Duodenal mucosa (tissue), 2 donors: Measurements from ENCODE around the gene EIF5A2.
"Not testable (repeated sequence)": the region's sequence is repeated elsewhere in the genome, so short reads cannot be mapped to it uniquely, and the experiment has no call there.

Experiments
- H3K27ac ChIP-seq: one replicate; pipeline ENCODE4 v1.7.0; 2013; ENCODE audit warnings: low read depth, low read length
- H3K27me3 ChIP-seq, 2 donors: one replicate each; pipeline ENCODE4 v1.7.0; 2013; ENCODE audit warnings: low read length in 2 of 2, control low read depth in 1 of 2; ENCODE audit not compliant: insufficient read depth in 2 of 2, control insufficient read depth in 1 of 2
- H3K36me3 ChIP-seq, 2 donors: one replicate each; pipeline ENCODE4 v1.7.0; 2013; ENCODE audit warnings: low read length in 2 of 2, control low read depth in 1 of 2; ENCODE audit not compliant: insufficient read depth in 2 of 2, control insufficient read depth in 1 of 2
- H3K4me1 ChIP-seq, 2 donors: one replicate each; pipeline ENCODE4 v1.7.0; 2013; ENCODE audit warnings: low read length in 2 of 2, control low read depth in 1 of 2; ENCODE audit not compliant: insufficient read depth in 2 of 2, control insufficient read depth in 1 of 2
- H3K4me3 ChIP-seq, 2 donors: one replicate each; pipeline ENCODE4 v1.7.0; 2013; ENCODE audit warnings: low read length in 2 of 2, low read depth in 1 of 2
- H3K9ac ChIP-seq, 2 donors: one replicate each; pipeline ENCODE4 v1.7.0; 2013; ENCODE audit warnings: low read length in 2 of 2, low read depth in 1 of 2
- H3K9me3 ChIP-seq, 2 donors: one replicate each; pipeline ENCODE4 v1.7.0; 2013; ENCODE audit warnings: low read length in 2 of 2, control low read depth in 1 of 2; ENCODE audit not compliant: control insufficient read depth in 1 of 2

EIF5A2 gene

GRCh38 chr3:170897978-170898377 is 10.5 kb downstream of the EIF5A2 start:
- Histone ChIP-seq H3K4me3 (no peak overlapping the region), H3K27me3 (no peaks in the 10 kb centered on the region), H3K9me3 (no peaks in the 10 kb centered on the region), H3K4me1 (peaks cover 0 to 4% of the 10 kb centered on the region in 2 donors), H3K9ac (no peak overlapping the region), H3K27ac (no peak overlapping the region), H3K36me3 (no peaks in the 10 kb centered on the region)

DNA sequence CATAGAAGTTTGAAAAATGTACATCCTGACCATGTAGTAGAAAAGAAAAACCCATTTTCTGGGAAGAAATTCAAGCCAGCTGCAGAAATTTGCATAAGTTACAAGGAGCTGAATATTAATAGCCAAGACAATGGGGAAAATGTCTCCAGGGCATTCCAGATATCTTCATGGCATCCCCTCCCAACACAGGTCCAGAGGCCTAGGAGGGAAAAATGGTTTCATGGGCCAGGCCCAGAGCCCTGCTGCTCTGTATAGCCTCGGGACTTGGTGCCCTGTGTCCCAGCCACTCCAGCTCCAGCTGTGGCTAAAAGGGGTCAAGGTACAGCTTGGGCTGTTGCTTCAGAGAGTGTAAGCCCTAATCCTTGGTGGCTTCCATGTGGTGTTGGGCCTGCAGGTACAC is 11.2 kb downstream of the EIF5A2 start:
- not testable (repeated sequence) for H3K36me3 ChIP-seq, H3K9ac ChIP-seq, H3K4me3 ChIP-seq, H3K4me1 ChIP-seq, H3K9me3 ChIP-seq, H3K27me3 ChIP-seq, H3K27ac ChIP-seq

GRCh38 chr3:170896781-170897180 is 11.7 kb downstream of the EIF5A2 start:
- Histone ChIP-seq H3K9ac (no peak overlapping the region), H3K4me1 (peaks cover 0 to 4% of the 10 kb centered on the region in 2 donors)

GRCh38 chr3:170896333-170896732 is 12.1 kb downstream of the EIF5A2 start:
- H3K4me1 ChIP-seq, H3K36me3 ChIP-seq, H3K9me3 ChIP-seq, H3K4me3 ChIP-seq, H3K9ac ChIP-seq, H3K27ac ChIP-seq, H3K27me3 ChIP-seq: not testable (repeated sequence)

More at GRCh38 chr3:170896781-170897180, 11.7 kb downstream of the EIF5A2 start:
- H3K36me3 ChIP-seq, result no peaks in the 10 kb centered on the region
- no peak overlapping the region for H3K4me3 ChIP-seq
- H3K27ac ChIP-seq, result no peak overlapping the region
- no peaks in the 10 kb centered on the region for H3K9me3 ChIP-seq
- no peaks in the 10 kb centered on the region for H3K27me3 ChIP-seq

DNA sequence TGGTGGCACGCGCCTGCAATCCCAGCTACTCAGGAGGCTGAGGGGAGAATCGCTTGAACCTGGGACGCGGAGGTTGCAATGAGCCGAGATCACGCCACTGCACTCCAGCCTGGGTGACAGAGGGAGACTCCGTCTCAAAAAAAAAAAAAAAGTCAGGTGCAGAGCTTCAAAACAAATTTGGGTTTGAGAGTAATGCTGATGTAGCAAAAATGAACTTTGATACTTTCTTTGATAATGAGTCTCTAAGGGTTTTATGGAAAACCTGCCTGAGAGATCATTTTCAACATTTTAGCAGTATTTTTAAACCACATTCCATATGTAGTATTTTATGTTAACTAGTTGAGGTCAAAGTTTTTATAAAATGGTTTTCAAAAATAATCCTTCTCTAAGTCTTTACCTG is 14.5 kb downstream of the EIF5A2 start:
- H3K4me3 ChIP-seq, result no peak overlapping the region
- H3K9ac ChIP-seq, result no peak overlapping the region
- no peaks in the 10 kb centered on the region for H3K36me3 ChIP-seq
- no peaks in the 10 kb centered on the region for H3K9me3 ChIP-seq
- H3K4me1 ChIP-seq, result peaks cover 0 to 4% of the 10 kb centered on the region in 2 donors
- no peaks in the 10 kb centered on the region for H3K27me3 ChIP-seq
- no peak overlapping the region for H3K27ac ChIP-seq

GRCh38 chr3:170889630-170890029 is 18.8 kb downstream of the EIF5A2 start:
- Histone ChIP-seq H3K36me3 (no peaks in the 10 kb centered on the region), H3K9me3 (no peaks in the 10 kb centered on the region), H3K27me3 (no peaks in the 10 kb centered on the region), H3K27ac (no peak overlapping the region), H3K4me3 (no peak overlapping the region), H3K9ac (no peak overlapping the region), H3K4me1 (no peaks in the 10 kb centered on the region)

DNA sequence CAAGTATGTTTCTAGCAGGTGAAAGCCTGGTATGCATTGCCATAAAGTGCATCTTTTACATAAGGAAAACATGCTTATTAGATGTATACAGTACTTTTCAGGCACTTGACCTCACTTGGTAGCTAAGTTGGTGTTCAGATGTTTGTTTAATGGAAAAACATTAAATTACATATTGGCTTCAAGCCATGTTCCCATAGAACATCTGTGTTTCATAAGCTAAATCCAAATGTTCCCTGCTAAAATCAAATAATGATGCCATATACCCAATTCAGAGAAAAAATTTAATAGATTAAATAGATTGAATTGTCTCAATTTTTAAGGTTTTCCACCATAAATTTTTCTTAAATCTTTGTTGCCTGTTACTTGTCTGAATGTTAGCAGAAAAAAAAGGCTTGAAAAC is 19.3 kb downstream of the EIF5A2 start:
- H3K4me3 ChIP-seq, result no peak overlapping the region
- H3K36me3 ChIP-seq, result no peaks in the 10 kb centered on the region
- no peaks in the 10 kb centered on the region for H3K9me3 ChIP-seq
- no peaks in the 10 kb centered on the region for H3K4me1 ChIP-seq
- H3K27ac ChIP-seq, result no peak overlapping the region
- no peak overlapping the region for H3K9ac ChIP-seq
- no peaks in the 10 kb centered on the region for H3K27me3 ChIP-seq

GRCh38 chr3:170884109-170884930 is 24.1 kb downstream of the EIF5A2 start:
- not testable (repeated sequence) for H3K27me3 ChIP-seq, H3K36me3 ChIP-seq

DNA sequence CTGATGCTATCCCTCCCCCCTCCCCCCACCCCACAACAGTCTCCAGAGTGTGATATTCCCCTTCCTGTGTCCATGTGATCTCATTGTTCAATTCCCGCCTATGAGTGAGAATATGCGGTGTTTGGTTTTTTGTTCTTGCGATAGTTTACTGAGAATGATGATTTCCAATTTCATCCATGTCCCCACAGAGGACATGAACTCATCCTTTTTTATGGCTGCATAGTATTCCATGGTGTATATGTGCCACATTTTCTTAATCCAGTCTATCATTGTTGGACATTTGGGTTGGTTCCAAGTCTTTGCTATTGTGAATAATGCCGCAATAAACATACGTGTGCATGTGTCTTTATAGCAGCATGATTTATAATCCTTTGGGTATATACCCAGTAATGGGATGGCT is 29.7 kb downstream of the EIF5A2 start:
- not testable (repeated sequence) for H3K4me3 ChIP-seq

More at GRCh38 chr3:170884109-170884930, 24.1 kb downstream of the EIF5A2 start:
- not testable (repeated sequence) for H3K9me3 ChIP-seq, H3K4me3 ChIP-seq, H3K9ac ChIP-seq, H3K27ac ChIP-seq, H3K4me1 ChIP-seq

DNA sequence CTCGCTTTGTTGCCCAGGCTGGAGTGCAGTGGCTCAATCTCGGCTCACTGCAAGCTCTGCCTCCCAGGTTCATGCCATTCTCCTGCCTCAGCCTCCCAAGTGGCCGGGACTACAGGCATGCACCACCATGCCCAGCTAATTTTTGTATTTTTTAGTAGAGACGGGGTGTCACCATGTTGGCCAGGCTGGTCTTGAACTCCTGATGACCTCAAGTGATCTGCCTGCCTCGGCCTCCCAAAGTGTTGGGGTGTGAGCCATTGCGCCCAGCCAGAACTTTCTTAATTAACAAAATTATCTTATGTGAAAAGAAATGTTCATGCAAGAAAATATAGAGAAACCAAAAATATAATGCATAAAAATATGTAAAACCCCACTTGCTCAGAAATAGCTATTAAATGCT is 31.1 kb downstream of the EIF5A2 start:
- not testable (repeated sequence) for H3K4me3 ChIP-seq, H3K9ac ChIP-seq, H3K9me3 ChIP-seq, H3K27ac ChIP-seq, H3K27me3 ChIP-seq, H3K36me3 ChIP-seq, H3K4me1 ChIP-seq

More for the DNA sequence above, 29.7 kb downstream of the EIF5A2 start:
- H3K27me3 ChIP-seq, H3K9ac ChIP-seq, H3K36me3 ChIP-seq, H3K27ac ChIP-seq, H3K9me3 ChIP-seq, H3K4me1 ChIP-seq: not testable (repeated sequence)
